ENCODE measurements around the gene RAB1A. TPM values are rescaled to one million over a fixed set of nuclear protein-coding genes. Genes with fewer than 3 reads are reported as not detected.

RAB1A gene
- total and polyA plus RNA-seq, 2 donors (not counting 1 experiment from before 2014, with no cell fraction given): 26.6 to 42.2 TPM

Small RNAs within 50 kb of the gene (small RNA-seq; reads per million reads assigned to genes)
- gene RF00090 (ENCODE audit: insufficient read length, low read depth, low replicate concordance): not detected

Other genes with a start within 250 kb of the RAB1A start
- gene SLC1A4, start 140.7 kb downstream of the RAB1A start, total RNA-seq: 14.5 and 15.7 TPM in 2 replicates
- 1.7 and 3.5 TPM in 2 replicates for gene SLC1A4, start 140.7 kb downstream of the RAB1A start, polyA plus RNA-seq
- gene CEP68, start 73.7 kb downstream of the RAB1A start, total RNA-seq: 31.8 and 32.0 TPM in 2 replicates
- gene CEP68, start 73.7 kb downstream of the RAB1A start, polyA plus RNA-seq: 7.9 and 11.0 TPM in 2 replicates
- 270 and 284 TPM in 2 replicates for gene ACTR2, start 97.7 kb upstream of the RAB1A start, total RNA-seq
- gene ACTR2, start 97.7 kb upstream of the RAB1A start, polyA plus RNA-seq: 41.8 and 53.4 TPM in 2 replicates